Stomach (tissue), 4 donors: ENCODE results near the gene STRN.

Source experiments
- CTCF ChIP-seq, 7 experiments: fragments of 450-650 bp in 4 of 7; fragments of 200-600 bp in 3 of 7; sonication (generic) in 3 of 7; IDR thresholded peaks; one replicate each; pipeline ENCODE4 v1.5.1; 2016 to 2019; ENCODE audit warnings: antibody characterized with exemption in 7 of 7, control low read depth in 2 of 7, mild to moderate bottlenecking in 1 of 7
- EP300 ChIP-seq: sonication (generic); formaldehyde crosslinking; IDR thresholded peaks from one replicate; pipeline ENCODE4 v1.6.1; 2017; ENCODE audit warnings: antibody characterized with exemption
- POLR2A ChIP-seq, 4 donors: fragments of 450-650 bp; IDR thresholded peaks; one replicate each; pipeline ENCODE4 v1.6.1; 2016; ENCODE audit warnings: antibody characterized with exemption in 4 of 4, control low read depth in 2 of 4, mild to moderate bottlenecking in 1 of 4, moderate library complexity in 1 of 4

- no peak for TF ChIP-seq CTCF (IDR thresholded peaks at IDR 0.05)
- no peak for TF ChIP-seq EP300
- no peak for TF ChIP-seq POLR2A (IDR thresholded peaks at IDR 0.05)
Measured at GRCh38 chr2:36839976-36840617, 126.2 kb downstream of the STRN start.
